ENCODE data around the gene MTHFSD.
A peak's percentile ranks its signal among the peaks of the same experiment; 100 is the strongest.

The MTHFSD gene

GRCh38 chr16:86512860-86513470 is 42.1 kb downstream of the MTHFSD start:
- DNase-seq, result no peak

GRCh38 chr16:86512301-86512859 is 42.7 kb downstream of the MTHFSD start:
- peak; percentile 29 for DNase-seq

GRCh38 chr16:86511317-86512161 is 43.5 kb downstream of the MTHFSD start:
- DNase-seq, result no peak

GRCh38 chr16:86510465-86511261 is 44.4 kb downstream of the MTHFSD start, which contains the start of gene FOXF1:
Gene FOXF1, plus strand, starts transcription at chr16:86510527. Its CDS starts 43 bp downstream, at chr16:86510570.
- peak; percentile 75 for DNase-seq

GRCh38 chr16:86509759-86510464 is 45.1 kb downstream of the MTHFSD start:
- DNase-seq, result peak; percentile 91

- peak; percentile 83 for DNase-seq
Measured at GRCh38 chr16:86508947-86509758, 45.9 kb downstream of the MTHFSD start.

- DNase-seq, result peak; percentile 48
Measured at GRCh38 chr16:86508028-86508946, 46.7 kb downstream of the MTHFSD start.

GRCh38 chr16:86507173-86508027 is 47.6 kb downstream of the MTHFSD start:
- DNase-seq, result no peak

- no peak for DNase-seq
Measured at GRCh38 chr16:86505899-86506864, 48.9 kb downstream of the MTHFSD start.

GRCh38 chr16:86505185-86505898 is 49.7 kb downstream of the MTHFSD start:
- DNase-seq, result no peak

GRCh38 chr16:86504315-86505184 is 50.5 kb downstream of the MTHFSD start:
- DNase-seq, result no peak

- no peak for DNase-seq
Measured at GRCh38 chr16:86503830-86504229, 51.2 kb downstream of the MTHFSD start.

- DNase-seq, result no peak
Measured at GRCh38 chr16:86502856-86503748, 51.9 kb downstream of the MTHFSD start.

GRCh38 chr16:86501989-86502855 is 52.8 kb downstream of the MTHFSD start:
- no peak for DNase-seq
